CD4-positive, alpha-beta memory T cell (primary cell): ENCODE measurements around the gene UNKL. TPM values are rescaled to one million over a fixed set of nuclear protein-coding genes. Genes with fewer than 3 reads are reported as not detected.

Source experiments
- CTCF ChIA-PET: fragments of 350-600 bp; sonication (Branson Sonifier 250); formaldehyde crosslinking; loops from one replicate; lab custom pipeline; 2021; ENCODE audit warnings: inconsistent platforms; ENCODE audit not compliant: partially characterized antibody; lab: Charles Lee
- POLR2A ChIA-PET: fragments of 350-600 bp; sonication (Branson Sonifier 250); formaldehyde crosslinking; loops from one replicate; lab custom pipeline; 2021; ENCODE audit not compliant: partially characterized antibody; lab: Charles Lee
- DNase-seq, 5 donors: peaks; one replicate each; pipeline versions ENCODE4 v3.0.0 to v3.0.0-alpha.2; 2020 to 2022; ENCODE audit warnings: mixed read lengths in 1 of 5
- H3K27ac ChIP-seq: one replicate; pipeline ENCODE4 v1.7.0; 2013; ENCODE audit warnings: low read depth, low read length
- H3K27me3 ChIP-seq: 2 replicates; pipeline ENCODE4 v1.7.0; 2013; ENCODE audit warnings: mild to moderate bottlenecking, low read length, moderate library complexity; ENCODE audit not compliant: insufficient read depth
- H3K36me3 ChIP-seq: 2 replicates; pipeline ENCODE4 v1.7.0; 2013; ENCODE audit warnings: mild to moderate bottlenecking, low read length, moderate library complexity; ENCODE audit not compliant: insufficient read depth
- H3K4me1 ChIP-seq: 2 replicates; pipeline ENCODE4 v1.7.0; 2013; ENCODE audit warnings: mild to moderate bottlenecking, low read length, moderate library complexity; ENCODE audit not compliant: insufficient read depth
- H3K4me3 ChIP-seq, 2 donors: one replicate each; pipeline ENCODE4 v1.7.0; 2013; ENCODE audit warnings: low read length in 2 of 2, mild to moderate bottlenecking in 1 of 2
- H3K9me3 ChIP-seq, 2 donors: one replicate each; pipeline ENCODE4 v1.7.0; 2013; ENCODE audit warnings: low read length in 2 of 2, control low read depth in 1 of 2; ENCODE audit not compliant: control insufficient read depth in 1 of 2
- H3K27ac Mint-ChIP-seq, 7 donors: one replicate each; pipeline ENCODE4 v1.8.0; 2020 to 2021; ENCODE audit warnings: mixed read lengths in 7 of 7, mild to moderate bottlenecking in 6 of 7, inconsistent platforms in 3 of 7, moderate library complexity in 3 of 7
- H3K27me3 Mint-ChIP-seq, 2 donors: one replicate each; pipeline ENCODE4 v1.8.0; 2020 to 2021; ENCODE audit warnings: mixed read lengths in 2 of 2
- H3K36me3 Mint-ChIP-seq, 2 donors: one replicate each; pipeline ENCODE4 v1.8.0; 2020 to 2021; ENCODE audit warnings: mixed read lengths in 2 of 2, inconsistent platforms in 1 of 2, mild to moderate bottlenecking in 1 of 2
- H3K4me1 Mint-ChIP-seq, 4 donors: one replicate each; pipeline ENCODE4 v1.8.0; 2020 to 2021; ENCODE audit warnings: mixed read lengths in 4 of 4, mild to moderate bottlenecking in 1 of 4
- H3K4me3 Mint-ChIP-seq, 8 donors: one replicate each; pipeline ENCODE4 v1.8.0; 2020 to 2021; ENCODE audit warnings: mixed read lengths in 8 of 8, mild to moderate bottlenecking in 7 of 8, moderate library complexity in 6 of 8, inconsistent platforms in 3 of 8
- H3K9me3 Mint-ChIP-seq, 8 donors: one replicate each; pipeline ENCODE4 v1.8.0; 2020 to 2021; ENCODE audit warnings: mixed read lengths in 8 of 8, mild to moderate bottlenecking in 5 of 8, inconsistent platforms in 3 of 8, moderate library complexity in 1 of 8
- intact Hi-C: fragments of 100-400 bp; cut with micrococcal nuclease; formaldehyde crosslinking; loops from one replicate; pipeline ENCODE4 v1.15.1; 2023
- polyA plus RNA-seq, 2 donors: library from polyadenylated mRNA; unstranded; fragments of 300-500 nt; fragmentation: Illumina TruSeq; gene quantifications; one replicate each; pipeline ENCODE4 v1.2.3, GENCODE V29; 2021
- total RNA-seq, 2 experiments: library from RNA; stranded (reverse); gene quantifications; one replicate each; pipeline ENCODE4 v1.2.3, GENCODE V29; 2021

The UNKL gene
- total and polyA plus RNA-seq, 4 experiments from 2014 or later = 1.3 to 122 (median 59.5) TPM

- Histone ChIP-seq H3K27ac (no peak overlapping the region), H3K4me1 (peaks cover 28% of the 10 kb centered on the region), H3K27me3 (no peaks in the 10 kb centered on the region), H3K9me3 (no peaks in the 10 kb centered on the region), H3K36me3 (peaks cover 72% of the 10 kb centered on the region), H3K4me3 (no peak overlapping the region)
- ChIA-PET CTCF (interaction anchor here (1.3 kb wide), 1 partner anchor 16 kb away, joined by 3 read pairs; no protein-coding TSS in a partner anchor), POLR2A (interaction anchor here (0.8 to 1.3 kb wide), 2 partner anchors 9 to 15 kb away, joined by 4 read pairs; no protein-coding TSS in a partner anchor)
- intact Hi-C loops = no loop called here
- Mint-ChIP-seq H3K27me3 (no peaks in the 10 kb centered on the region), H3K9me3 (peaks cover 0 to 6% (median 0%) of the 10 kb centered on the region in 8 donors), H3K4me3 (peak overlapping the region in 1 of 8 donors; percentile 39), H3K4me1 (peaks cover 11 to 34% (median 20%) of the 10 kb centered on the region in 4 donors), H3K27ac (no peak overlapping the region), H3K36me3 (peaks cover 42 to 65% of the 10 kb centered on the region in 2 donors)
- DNase-seq = no peak
Measured at GRCh38 chr16:1315081-1316032, 99.1 kb downstream of the UNKL start.

- ChIA-PET CTCF (no interaction called here), POLR2A (interaction anchor here (0.8 kb wide), 1 partner anchor 10 kb away, joined by 4 read pairs; no protein-coding TSS in a partner anchor)
- no peak for DNase-seq
- H3K27ac Mint-ChIP-seq = peak overlapping the region in 1 of 7 donors; percentile 27
- H3K27me3 Mint-ChIP-seq = no peaks in the 10 kb centered on the region
- H3K4me3 Mint-ChIP-seq = no peak overlapping the region
- H3K27ac ChIP-seq = no peak overlapping the region
- peaks cover 31% of the 10 kb centered on the region for H3K4me1 ChIP-seq
- H3K36me3 Mint-ChIP-seq = peaks cover 40 to 63% of the 10 kb centered on the region in 2 donors
- no peaks in the 10 kb centered on the region for H3K9me3 ChIP-seq
- peaks cover 64% of the 10 kb centered on the region for H3K36me3 ChIP-seq
- H3K4me1 Mint-ChIP-seq = peaks cover 13 to 39% (median 24%) of the 10 kb centered on the region in 4 donors
- no peak overlapping the region for H3K4me3 ChIP-seq
- peaks cover 0 to 6% (median 0%) of the 10 kb centered on the region in 8 donors for H3K9me3 Mint-ChIP-seq
- intact Hi-C loops = no loop called here
- H3K27me3 ChIP-seq = no peaks in the 10 kb centered on the region
Measured at GRCh38 chr16:1314399-1315068, 100.0 kb downstream of the UNKL start.

GRCh38 chr16:1313721-1314369 is 100.7 kb downstream of the UNKL start:
- Histone ChIP-seq H3K27me3 (no peaks in the 10 kb centered on the region), H3K9me3 (no peaks in the 10 kb centered on the region), H3K4me3 (no peak overlapping the region), H3K27ac (no peak overlapping the region), H3K36me3 (peaks cover 57% of the 10 kb centered on the region), H3K4me1 (peaks cover 31% of the 10 kb centered on the region)
- H3K27me3 Mint-ChIP-seq = no peaks in the 10 kb centered on the region
- peaks cover 14 to 39% (median 26%) of the 10 kb centered on the region in 4 donors for H3K4me1 Mint-ChIP-seq
- no peak for DNase-seq
- peaks cover 0 to 3% (median 0%) of the 10 kb centered on the region in 8 donors for H3K9me3 Mint-ChIP-seq
- H3K36me3 Mint-ChIP-seq = peaks cover 36 to 63% of the 10 kb centered on the region in 2 donors
- peak overlapping the region in 2 of 8 donors; percentile 1 to 20 for H3K4me3 Mint-ChIP-seq
- ChIA-PET CTCF (no interaction called here), POLR2A (no interaction called here)
- intact Hi-C loops = no loop called here
- peak overlapping the region in 1 of 7 donors; percentile 27 for H3K27ac Mint-ChIP-seq

Other genes starting within 250 kb of the UNKL start
- gene TPSG1, start 189.4 kb downstream of the UNKL start, total RNA-seq = not detected
- not detected for gene TPSG1, start 189.4 kb downstream of the UNKL start, polyA plus RNA-seq
- gene TPSB2, start 184.5 kb downstream of the UNKL start, total RNA-seq = not detected
- gene TPSB2, start 184.5 kb downstream of the UNKL start, polyA plus RNA-seq = not detected
- not detected for gene TPSAB1, start 174.0 kb downstream of the UNKL start, total RNA-seq
- not detected for gene TPSAB1, start 174.0 kb downstream of the UNKL start, polyA plus RNA-seq
- not detected for gene TPSD1, start 158.6 kb downstream of the UNKL start, total RNA-seq
- not detected for gene TPSD1, start 158.6 kb downstream of the UNKL start, polyA plus RNA-seq
- 100 to 1,000 TPM; 170 to 177 TPM for gene UBE2I, start 105.1 kb downstream of the UNKL start, total RNA-seq
- 100 to 1,000 TPM; 100 to 106 TPM for gene UBE2I, start 105.1 kb downstream of the UNKL start, polyA plus RNA-seq
- gene BAIAP3, start 81.1 kb downstream of the UNKL start, total RNA-seq = 10 to 100 TPM; 18.3 to 19.7 TPM
- 1 to 10 TPM; 1.0 to 6.7 TPM for gene BAIAP3, start 81.1 kb downstream of the UNKL start, polyA plus RNA-seq
- 10 to 100 TPM; 38.1 to 40.3 TPM for gene TSR3, start 62.8 kb downstream of the UNKL start, total RNA-seq
- 100 to 1,000 TPM in 1 of 2 donors, 10 to 100 TPM in 1; 99.0 to 116 TPM for gene TSR3, start 62.8 kb downstream of the UNKL start, polyA plus RNA-seq
- gene GNPTG, start 62.8 kb downstream of the UNKL start, total RNA-seq = 10 to 100 TPM; 58.7 to 61.5 TPM
- gene GNPTG, start 62.8 kb downstream of the UNKL start, polyA plus RNA-seq = 10 to 100 TPM; 51.8 to 53.7 TPM
- 1 to 10 TPM; 7.8 to 9.2 TPM for gene UQCC4, start 6.0 kb upstream of the UNKL start, total RNA-seq
- 10 to 100 TPM; 33.2 to 44.1 TPM for gene UQCC4, start 6.0 kb upstream of the UNKL start, polyA plus RNA-seq
- gene PERCC1, start 16.4 kb upstream of the UNKL start, total RNA-seq = under 1 TPM; 0.49 to 0.50 TPM
- not detected for gene PERCC1, start 16.4 kb upstream of the UNKL start, polyA plus RNA-seq
- 10 to 100 TPM; 12.1 to 14.7 TPM for gene CCDC154, start 29.9 kb upstream of the UNKL start, total RNA-seq
- gene CCDC154, start 29.9 kb upstream of the UNKL start, polyA plus RNA-seq = under 1 TPM in 1 of 2 donors, not detected in 1; 0.13 TPM
- gene CLCN7, start 60.3 kb upstream of the UNKL start, total RNA-seq = 100 to 1,000 TPM; 105 to 111 TPM
- 10 to 100 TPM; 18.1 to 29.6 TPM for gene CLCN7, start 60.3 kb upstream of the UNKL start, polyA plus RNA-seq
- gene PTX4, start 74.2 kb upstream of the UNKL start, total RNA-seq = not detected
- gene PTX4, start 74.2 kb upstream of the UNKL start, polyA plus RNA-seq = not detected
- 10 to 100 TPM; 55.3 to 56.0 TPM for gene TELO2, start 78.7 kb upstream of the UNKL start, total RNA-seq
- 10 to 100 TPM; 11.3 to 14.5 TPM for gene TELO2, start 78.7 kb upstream of the UNKL start, polyA plus RNA-seq
- gene TMEM204, start 119.0 kb upstream of the UNKL start, total RNA-seq = 100 to 1,000 TPM; 124 to 125 TPM
- gene TMEM204, start 119.0 kb upstream of the UNKL start, polyA plus RNA-seq = 10 to 100 TPM; 95.9 to 97.1 TPM
- 1 to 10 TPM; 5.5 to 7.3 TPM for gene IFT140, start 197.4 kb upstream of the UNKL start, total RNA-seq
- 1 to 10 TPM; 3.3 to 3.8 TPM for gene IFT140, start 197.4 kb upstream of the UNKL start, polyA plus RNA-seq
- 10 to 100 TPM; 27.3 to 33.8 TPM for gene CRAMP1, start 197.7 kb upstream of the UNKL start, total RNA-seq
- 1 to 10 TPM in 1 of 2 donors, under 1 TPM in 1; 0.55 to 5.1 TPM for gene CRAMP1, start 197.7 kb upstream of the UNKL start, polyA plus RNA-seq